Measurements from ENCODE around the gene WDPCP.

The WDPCP gene

GRCh38 chr2:63596401-63596883 is 8.2 kb upstream of the WDPCP start:
- Histone ChIP-seq H3K27ac (peak overlapping the region; percentile 17), H3K27me3 (no peaks in the 10 kb centered on the region), H3K9me3 (no peaks in the 10 kb centered on the region), H3K36me3 (peaks cover 29% of the 10 kb centered on the region), H3K4me3 (ENCODE audit: low read depth in 1 of 2, low read length in 1 of 2) (no peak overlapping the region), H3K4me1 (ENCODE audit: control insufficient read depth in 1 of 2, insufficient read depth in 1 of 2, low read depth in 1 of 2, low read length in 1 of 2) (peaks cover 5 to 12% of the 10 kb centered on the region in 2 experiments)
- TF ChIP-seq, protein P1, sequence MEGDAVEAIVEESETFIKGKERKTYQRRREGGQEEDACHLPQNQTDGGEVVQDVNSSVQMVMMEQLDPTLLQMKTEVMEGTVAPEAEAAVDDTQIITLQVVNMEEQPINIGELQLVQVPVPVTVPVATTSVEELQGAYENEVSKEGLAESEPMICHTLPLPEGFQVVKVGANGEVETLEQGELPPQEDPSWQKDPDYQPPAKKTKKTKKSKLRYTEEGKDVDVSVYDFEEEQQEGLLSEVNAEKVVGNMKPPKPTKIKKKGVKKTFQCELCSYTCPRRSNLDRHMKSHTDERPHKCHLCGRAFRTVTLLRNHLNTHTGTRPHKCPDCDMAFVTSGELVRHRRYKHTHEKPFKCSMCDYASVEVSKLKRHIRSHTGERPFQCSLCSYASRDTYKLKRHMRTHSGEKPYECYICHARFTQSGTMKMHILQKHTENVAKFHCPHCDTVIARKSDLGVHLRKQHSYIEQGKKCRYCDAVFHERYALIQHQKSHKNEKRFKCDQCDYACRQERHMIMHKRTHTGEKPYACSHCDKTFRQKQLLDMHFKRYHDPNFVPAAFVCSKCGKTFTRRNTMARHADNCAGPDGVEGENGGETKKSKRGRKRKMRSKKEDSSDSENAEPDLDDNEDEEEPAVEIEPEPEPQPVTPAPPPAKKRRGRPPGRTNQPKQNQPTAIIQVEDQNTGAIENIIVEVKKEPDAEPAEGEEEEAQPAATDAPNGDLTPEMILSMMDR (IDR thresholded peaks at IDR 0.05): no peak

DNA sequence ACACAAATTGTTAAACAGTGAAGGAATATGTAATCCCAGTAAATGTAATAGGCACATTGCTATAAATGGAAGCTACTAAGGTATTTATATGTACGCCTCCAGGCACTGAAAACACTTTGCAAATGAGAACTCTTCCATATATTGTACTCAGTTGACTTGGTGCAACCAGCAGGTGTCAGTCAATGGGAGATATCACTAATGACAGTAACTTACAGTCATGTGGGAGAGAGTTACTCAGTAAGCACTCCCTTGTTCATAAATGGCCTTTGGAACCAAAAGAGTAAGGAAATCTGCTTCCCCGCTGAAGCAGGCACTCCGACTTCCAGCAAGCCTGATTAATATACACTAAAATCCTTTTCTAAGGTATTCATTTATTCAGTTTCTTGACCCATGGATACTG is 6.4 kb upstream of the WDPCP start:
- no peaks in the 10 kb centered on the region for H3K9me3 ChIP-seq
- H3K27ac ChIP-seq: no peak overlapping the region
- peaks cover 11% of the 10 kb centered on the region for H3K36me3 ChIP-seq
- H3K4me3 ChIP-seq (ENCODE audit: low read depth in 1 of 2, low read length in 1 of 2): no peak overlapping the region
- no peaks in the 10 kb centered on the region for H3K27me3 ChIP-seq
- peaks cover 17 to 25% of the 10 kb centered on the region in 2 experiments for H3K4me1 ChIP-seq (ENCODE audit: control insufficient read depth in 1 of 2, insufficient read depth in 1 of 2, low read depth in 1 of 2, low read length in 1 of 2)
- TF ChIP-seq, protein P1 (IDR thresholded peaks at IDR 0.05): no peak

- Histone ChIP-seq H3K36me3 (peaks cover 4% of the 10 kb centered on the region), H3K27me3 (no peaks in the 10 kb centered on the region), H3K4me3 (ENCODE audit: low read depth in 1 of 2, low read length in 1 of 2) (no peak overlapping the region), H3K27ac (no peak overlapping the region), H3K4me1 (ENCODE audit: control insufficient read depth in 1 of 2, insufficient read depth in 1 of 2, low read depth in 1 of 2, low read length in 1 of 2) (peaks cover 33 to 37% of the 10 kb centered on the region in 2 experiments), H3K9me3 (no peaks in the 10 kb centered on the region)
- TF ChIP-seq, protein P1 (IDR thresholded peaks at IDR 0.05): no peak
Measured at GRCh38 chr2:63591566-63592175, 3.4 kb upstream of the WDPCP start.

DNA sequence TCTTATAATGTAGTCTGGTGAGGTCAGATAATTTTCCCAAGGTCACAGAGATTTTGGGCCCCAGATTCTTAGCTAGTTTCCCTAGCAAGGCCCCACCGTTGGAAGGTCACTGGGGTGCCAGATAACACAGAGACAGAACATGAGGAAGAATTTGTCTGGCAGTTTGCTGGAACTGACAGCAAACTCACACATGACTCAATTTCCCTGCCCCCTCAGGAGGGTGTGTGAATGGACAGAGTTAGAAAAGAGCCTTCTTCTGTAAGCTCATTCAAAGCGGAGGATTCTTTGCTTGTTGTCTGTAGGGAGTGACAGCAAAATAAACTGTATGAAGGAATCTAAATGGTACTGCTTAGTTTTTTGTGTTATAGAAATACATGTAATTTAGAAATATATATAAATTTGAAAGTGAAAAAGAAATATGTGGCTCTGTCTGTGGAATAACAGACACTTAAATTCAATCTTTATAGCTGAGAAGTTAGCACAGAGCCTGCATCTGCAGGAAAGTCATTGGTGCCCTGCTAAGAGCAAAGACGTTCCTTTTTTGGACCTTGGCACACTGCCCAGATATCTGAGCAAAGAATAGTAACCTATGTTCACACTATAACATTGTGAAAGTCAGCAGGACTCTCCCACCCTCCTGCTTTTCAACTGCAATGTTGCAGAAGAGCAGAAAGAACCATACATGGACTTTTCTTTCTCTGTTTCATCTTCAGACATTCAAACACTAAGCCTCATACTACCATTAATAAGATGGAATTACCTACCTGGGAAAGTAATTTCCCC is 2.5 kb upstream of the WDPCP start:
- peaks cover 32 to 33% of the 10 kb centered on the region in 2 experiments for H3K4me1 ChIP-seq (ENCODE audit: control insufficient read depth in 1 of 2, insufficient read depth in 1 of 2, low read depth in 1 of 2, low read length in 1 of 2)
- TF ChIP-seq, protein P1 (IDR thresholded peaks at IDR 0.05): no peak
- peaks cover 4% of the 10 kb centered on the region for H3K36me3 ChIP-seq
- H3K27me3 ChIP-seq: no peaks in the 10 kb centered on the region
- no peaks in the 10 kb centered on the region for H3K9me3 ChIP-seq
- H3K27ac ChIP-seq: no peak overlapping the region
- H3K4me3 ChIP-seq (ENCODE audit: low read depth in 1 of 2, low read length in 1 of 2): no peak overlapping the region

GRCh38 chr2:63589148-63589958 is 1.1 kb upstream of the WDPCP start:
- TF ChIP-seq, protein P1 (IDR thresholded peaks at IDR 0.05): no peak
- Histone ChIP-seq H3K4me1 (ENCODE audit: control insufficient read depth in 1 of 2, insufficient read depth in 1 of 2, low read depth in 1 of 2, low read length in 1 of 2) (peaks cover 31 to 33% of the 10 kb centered on the region in 2 experiments), H3K9me3 (no peaks in the 10 kb centered on the region), H3K4me3 (ENCODE audit: low read depth in 1 of 2, low read length in 1 of 2) (peak overlapping the region; percentile 76 to 96), H3K27ac (peak overlapping the region; percentile 85), H3K27me3 (no peaks in the 10 kb centered on the region), H3K36me3 (no peaks in the 10 kb centered on the region)
